Rectal smooth muscle tissue (tissue), 1 donor: Measurements from ENCODE around the gene CHIC2.
"Not testable (repeated sequence)": the region's sequence is repeated elsewhere in the genome, so short reads cannot be mapped to it uniquely, and the experiment has no call there.

ENCODE experiments used
- H3K27ac ChIP-seq: one replicate; pipeline ENCODE4 v1.7.0; 2013; ENCODE audit warnings: low read depth, low read length, inconsistent platforms
- H3K27me3 ChIP-seq: one replicate; pipeline ENCODE4 v1.7.0; 2013; ENCODE audit warnings: low read length; ENCODE audit not compliant: control insufficient read depth, insufficient read depth
- H3K36me3 ChIP-seq: one replicate; pipeline ENCODE4 v1.7.0; 2013; ENCODE audit warnings: low read length; ENCODE audit not compliant: control insufficient read depth, insufficient read depth
- H3K4me1 ChIP-seq: one replicate; pipeline ENCODE4 v1.7.0; 2013; ENCODE audit warnings: low read length; ENCODE audit not compliant: control insufficient read depth, insufficient read depth
- H3K4me3 ChIP-seq: one replicate; pipeline ENCODE4 v1.7.0; 2013; ENCODE audit warnings: low read length
- H3K9ac ChIP-seq: one replicate; pipeline ENCODE4 v1.7.0; 2013; ENCODE audit warnings: low read length

Gene CHIC2

GRCh38 chr4:54050214-54050904 is 14.0 kb downstream of the CHIC2 start:
- peaks cover 3% of the 10 kb centered on the region for H3K36me3 ChIP-seq
- no peak overlapping the region for H3K9ac ChIP-seq
- H3K4me1 ChIP-seq = peaks cover 2% of the 10 kb centered on the region
- no peak overlapping the region for H3K4me3 ChIP-seq
- H3K27ac ChIP-seq = no peak overlapping the region
- H3K27me3 ChIP-seq = no peaks in the 10 kb centered on the region

- H3K36me3 ChIP-seq, H3K4me1 ChIP-seq, H3K27me3 ChIP-seq, H3K9ac ChIP-seq, H3K4me3 ChIP-seq, H3K27ac ChIP-seq: not testable (repeated sequence)
Observed at GRCh38 chr4:54043630-54044029, 20.8 kb downstream of the CHIC2 start.

- Histone ChIP-seq H3K27me3 (no peaks in the 10 kb centered on the region), H3K36me3 (peaks cover 2% of the 10 kb centered on the region), H3K4me3 (no peak overlapping the region)
Observed at GRCh38 chr4:54041933-54042332, 22.5 kb downstream of the CHIC2 start.

GRCh38 chr4:54041100-54041499 is 23.3 kb downstream of the CHIC2 start:
- no peak overlapping the region for H3K4me3 ChIP-seq
- H3K4me1 ChIP-seq = no peaks in the 10 kb centered on the region
- H3K9ac ChIP-seq = no peak overlapping the region
- no peak overlapping the region for H3K27ac ChIP-seq
- H3K27me3 ChIP-seq = no peaks in the 10 kb centered on the region
- H3K36me3 ChIP-seq = peaks cover 2% of the 10 kb centered on the region

More at GRCh38 chr4:54041933-54042332, 22.5 kb downstream of the CHIC2 start:
- Histone ChIP-seq H3K27ac (no peak overlapping the region), H3K9ac (no peak overlapping the region), H3K4me1 (no peaks in the 10 kb centered on the region)

GRCh38 chr4:54038056-54038455 is 26.3 kb downstream of the CHIC2 start:
- H3K27me3 ChIP-seq = no peaks in the 10 kb centered on the region
- H3K9ac ChIP-seq = no peak overlapping the region
- H3K4me3 ChIP-seq = no peak overlapping the region
- H3K27ac ChIP-seq = no peak overlapping the region
- peaks cover 2% of the 10 kb centered on the region for H3K36me3 ChIP-seq
- H3K4me1 ChIP-seq = no peaks in the 10 kb centered on the region

- H3K4me1 ChIP-seq = no peaks in the 10 kb centered on the region
Observed at GRCh38 chr4:54036184-54036583, 28.2 kb downstream of the CHIC2 start.

GRCh38 chr4:54032558-54033135 is 31.8 kb downstream of the CHIC2 start:
- Histone ChIP-seq H3K9ac (no peak overlapping the region), H3K27ac (no peak overlapping the region), H3K4me3 (no peak overlapping the region), H3K36me3 (no peaks in the 10 kb centered on the region), H3K4me1 (no peaks in the 10 kb centered on the region), H3K27me3 (no peaks in the 10 kb centered on the region)

More at GRCh38 chr4:54036184-54036583, 28.2 kb downstream of the CHIC2 start:
- H3K27ac ChIP-seq = no peak overlapping the region
- H3K9ac ChIP-seq = no peak overlapping the region
- H3K36me3 ChIP-seq = peaks cover 2% of the 10 kb centered on the region
- no peak overlapping the region for H3K4me3 ChIP-seq
- no peaks in the 10 kb centered on the region for H3K27me3 ChIP-seq

- Histone ChIP-seq H3K4me1 (no peaks in the 10 kb centered on the region), H3K4me3 (no peak overlapping the region), H3K36me3 (no peaks in the 10 kb centered on the region), H3K9ac (no peak overlapping the region), H3K27ac (no peak overlapping the region), H3K27me3 (no peaks in the 10 kb centered on the region)
Observed at GRCh38 chr4:54027311-54027710, 37.1 kb downstream of the CHIC2 start.

- H3K36me3 ChIP-seq = no peaks in the 10 kb centered on the region
- no peaks in the 10 kb centered on the region for H3K4me1 ChIP-seq
- no peak overlapping the region for H3K4me3 ChIP-seq
- H3K27me3 ChIP-seq = no peaks in the 10 kb centered on the region
- H3K27ac ChIP-seq = no peak overlapping the region
- no peak overlapping the region for H3K9ac ChIP-seq
Observed at GRCh38 chr4:54025582-54025981, 38.8 kb downstream of the CHIC2 start.

- H3K4me1 ChIP-seq, H3K27me3 ChIP-seq, H3K27ac ChIP-seq, H3K4me3 ChIP-seq, H3K9ac ChIP-seq, H3K36me3 ChIP-seq: not testable (repeated sequence)
Observed at GRCh38 chr4:54023019-54023418, 41.4 kb downstream of the CHIC2 start.

- Histone ChIP-seq H3K4me1 (no peaks in the 10 kb centered on the region), H3K4me3 (no peak overlapping the region), H3K27me3 (no peaks in the 10 kb centered on the region), H3K27ac (no peak overlapping the region), H3K9ac (no peak overlapping the region), H3K36me3 (no peaks in the 10 kb centered on the region)
Observed at GRCh38 chr4:54017974-54018373, 46.4 kb downstream of the CHIC2 start.

- Histone ChIP-seq H3K27ac (no peak overlapping the region), H3K27me3 (no peaks in the 10 kb centered on the region), H3K36me3 (no peaks in the 10 kb centered on the region), H3K4me3 (no peak overlapping the region), H3K4me1 (no peaks in the 10 kb centered on the region), H3K9ac (no peak overlapping the region)
Observed at GRCh38 chr4:54017308-54017707, 47.1 kb downstream of the CHIC2 start.

- H3K4me1 ChIP-seq = no peaks in the 10 kb centered on the region
- H3K27ac ChIP-seq = no peak overlapping the region
- H3K9ac ChIP-seq = no peak overlapping the region
- no peaks in the 10 kb centered on the region for H3K36me3 ChIP-seq
- H3K4me3 ChIP-seq = no peak overlapping the region
- no peaks in the 10 kb centered on the region for H3K27me3 ChIP-seq
Observed at GRCh38 chr4:54016504-54016903, 47.9 kb downstream of the CHIC2 start.
